Fibroblast of lung (primary cell): ENCODE measurements around the gene CCDC197. TPM values are rescaled to one million over a fixed set of nuclear protein-coding genes. Genes with fewer than 3 reads are reported as not detected.

Experiments
- DNase-seq, 2 donors: peaks; one replicate each; pipeline versions ENCODE4 v3.0.0 to v3.0.0-alpha.2; 2010; ENCODE audit warnings: low read depth in 2 of 2
- H2AFZ ChIP-seq: 2 replicates; pipeline ENCODE4 v1.5.1; 2012; ENCODE audit warnings: low read length, control low read depth, inconsistent platforms
- H3K27ac ChIP-seq: 2 replicates; pipeline ENCODE4 v1.5.1; 2011; ENCODE audit warnings: low read length, control low read depth; ENCODE audit not compliant: insufficient read depth
- H3K27me3 ChIP-seq: 2 replicates; pipeline ENCODE4 v1.5.1; 2011; ENCODE audit warnings: mild to moderate bottlenecking, low read length; ENCODE audit not compliant: control insufficient read depth, insufficient read depth
- H3K36me3 ChIP-seq: 2 replicates; pipeline ENCODE4 v1.5.1; 2011; ENCODE audit warnings: low read length; ENCODE audit not compliant: control insufficient read depth, insufficient read depth
- H3K4me1 ChIP-seq: 2 replicates; pipeline ENCODE4 v1.5.1; 2011; ENCODE audit warnings: low read length; ENCODE audit not compliant: control insufficient read depth, insufficient read depth; ENCODE audit errors: extremely low read depth
- H3K4me2 ChIP-seq: 2 replicates; pipeline ENCODE4 v1.5.1; 2011; ENCODE audit warnings: low read length, control low read depth; ENCODE audit not compliant: insufficient read depth; ENCODE audit errors: extremely low read depth
- H3K4me3 ChIP-seq, 4 experiments: fragments of 200-600 bp in 1 of 4; sonication (generic) in 1 of 4; replicated peaks in 1 of 4; 2 replicates each; pipeline ENCODE4 v1.5.1; 2011 to 2016; ENCODE audit warnings: low read length in 4 of 4, low read depth in 3 of 4, mild to moderate bottlenecking in 3 of 4, control low read depth in 2 of 4, inconsistent platforms in 1 of 4, mixed read lengths in 1 of 4; ENCODE audit not compliant: insufficient read depth in 1 of 4; ENCODE audit errors: control extremely low read depth in 1 of 4
- H3K79me2 ChIP-seq: 2 replicates; pipeline ENCODE4 v1.5.1; 2012; ENCODE audit warnings: mild to moderate bottlenecking, low read length, inconsistent platforms; ENCODE audit not compliant: control insufficient read depth, insufficient read depth
- H3K9ac ChIP-seq: 2 replicates; pipeline ENCODE4 v1.5.1; 2011; ENCODE audit warnings: mild to moderate bottlenecking, low read length, control low read depth; ENCODE audit not compliant: insufficient read depth
- H3K9me3 ChIP-seq: 2 replicates; pipeline ENCODE4 v1.5.1; 2012; ENCODE audit warnings: low read depth, low read length; ENCODE audit not compliant: control insufficient read depth, insufficient read depth
- H4K20me1 ChIP-seq: 2 replicates; pipeline ENCODE4 v1.5.1; 2011; ENCODE audit warnings: low read length; ENCODE audit not compliant: control insufficient read depth, insufficient read depth; ENCODE audit errors: extremely low read depth
- CTCF ChIP-seq, 2 donors: IDR thresholded peaks in 1 of 2; conservative IDR thresholded peaks in 1 of 2; 1 replicate in 1 of 2; 2 replicates in 1 of 2; pipeline ENCODE4 v1.5.1; 2011 to 2012; ENCODE audit warnings: low read length in 2 of 2, control low read depth in 1 of 2, inconsistent platforms in 1 of 2, low read depth in 1 of 2, mild to moderate bottlenecking in 1 of 2
- EZH2 ChIP-seq: IDR thresholded peaks from 2 replicates; pipeline ENCODE4 v1.5.1; 2012; ENCODE audit warnings: low read length, control low read depth, mild to moderate bottlenecking; ENCODE audit errors: missing control alignments
- polyA plus RNA-seq, 2 donors: library from polyadenylated mRNA; depleted of rRNA in 1 of 2; stranded (reverse) in 1 of 2; unstranded in 1 of 2; fragments of >200 nt; gene quantifications; 2 replicates each; pipeline ENCODE4 v1.2.1, GENCODE V29; 2011 to 2012; ENCODE audit warnings: missing spikeins in 1 of 2
- total RNA-seq: library from RNA; depleted of rRNA; stranded (reverse); fragments of >200 nt; gene quantifications from 2 replicates; pipeline ENCODE4 v1.2.1, GENCODE V29; 2014

The CCDC197 gene
- total and polyA plus RNA-seq, 2 donors (not counting 1 experiment from before 2014, with no cell fraction given) = not detected

GRCh38 chr14:93993382-93993781 is 3.7 kb upstream of the CCDC197 start:
- no peaks in the 10 kb centered on the region for H4K20me1 ChIP-seq
- no peaks in the 10 kb centered on the region for H3K79me2 ChIP-seq
- no peaks in the 10 kb centered on the region for H3K4me1 ChIP-seq
- peaks cover 4% of the 10 kb centered on the region for H3K27me3 ChIP-seq
- no peaks in the 10 kb centered on the region for H3K36me3 ChIP-seq
- TF ChIP-seq EZH2 (no peak), CTCF (conservative IDR thresholded peaks at IDR 0.05 in 1 of 2, IDR thresholded peaks at IDR 0.05 in 1 of 2; ENCODE audit: low read depth in 1 of 2, low read length in 2 of 2) (no peak)
- no peak overlapping the region for H2AFZ ChIP-seq
- no peak for DNase-seq
- H3K27ac ChIP-seq = no peak overlapping the region
- no peak overlapping the region for H3K4me3 ChIP-seq
- H3K9me3 ChIP-seq = no peaks in the 10 kb centered on the region
- H3K9ac ChIP-seq = no peak overlapping the region
- no peak overlapping the region for H3K4me2 ChIP-seq

- Histone ChIP-seq H3K4me3 (no peak overlapping the region), H3K4me1 (no peaks in the 10 kb centered on the region), H4K20me1 (no peaks in the 10 kb centered on the region), H3K27ac (no peak overlapping the region), H3K36me3 (no peaks in the 10 kb centered on the region), H3K4me2 (peak overlapping the region; percentile 45), H3K9me3 (no peaks in the 10 kb centered on the region), H3K27me3 (peaks cover 4% of the 10 kb centered on the region), H3K9ac (no peak overlapping the region), H3K79me2 (no peaks in the 10 kb centered on the region), H2AFZ (no peak overlapping the region)
- TF ChIP-seq CTCF (conservative IDR thresholded peaks at IDR 0.05 in 1 of 2, IDR thresholded peaks at IDR 0.05 in 1 of 2; ENCODE audit: low read depth in 1 of 2, low read length in 2 of 2) (no peak), EZH2 (no peak)
- DNase-seq = peak; percentile 46 to 96
Measured at GRCh38 chr14:93994919-93995682, 2.0 kb upstream of the CCDC197 start.

GRCh38 chr14:93996130-93996695 is 888 bp upstream of the CCDC197 start:
- TF ChIP-seq EZH2 (no peak), CTCF (conservative IDR thresholded peaks at IDR 0.05 in 1 of 2, IDR thresholded peaks at IDR 0.05 in 1 of 2; ENCODE audit: low read depth in 1 of 2, low read length in 2 of 2) (no peak)
- Histone ChIP-seq H4K20me1 (no peaks in the 10 kb centered on the region), H3K79me2 (no peaks in the 10 kb centered on the region), H3K27me3 (peaks cover 3% of the 10 kb centered on the region), H3K9ac (no peak overlapping the region), H3K4me2 (no peak overlapping the region), H2AFZ (no peak overlapping the region), H3K4me1 (no peaks in the 10 kb centered on the region), H3K9me3 (no peaks in the 10 kb centered on the region), H3K36me3 (no peaks in the 10 kb centered on the region), H3K27ac (no peak overlapping the region), H3K4me3 (no peak overlapping the region)
- no peak for DNase-seq
